NCI-H524 treated with DMSO at 0.1 percent for 48 hours (cell line): Measurements from ENCODE around the gene TACC2.

Source experiments
- DNase-seq: peaks from one replicate; lab custom pipeline; 2025; lab: John Stamatoyannopoulos, UW

The TACC2 gene

GRCh38 chr10:122168598-122169394 lies 179.8 kb downstream of the TACC2 start:
- no peak for DNase-seq

GRCh38 chr10:122170802-122171201 lies 181.8 kb downstream of the TACC2 start:
- DNase-seq, result no peak

GRCh38 chr10:122171302-122172075 lies 182.5 kb downstream of the TACC2 start:
- DNase-seq, result no peak

DNA sequence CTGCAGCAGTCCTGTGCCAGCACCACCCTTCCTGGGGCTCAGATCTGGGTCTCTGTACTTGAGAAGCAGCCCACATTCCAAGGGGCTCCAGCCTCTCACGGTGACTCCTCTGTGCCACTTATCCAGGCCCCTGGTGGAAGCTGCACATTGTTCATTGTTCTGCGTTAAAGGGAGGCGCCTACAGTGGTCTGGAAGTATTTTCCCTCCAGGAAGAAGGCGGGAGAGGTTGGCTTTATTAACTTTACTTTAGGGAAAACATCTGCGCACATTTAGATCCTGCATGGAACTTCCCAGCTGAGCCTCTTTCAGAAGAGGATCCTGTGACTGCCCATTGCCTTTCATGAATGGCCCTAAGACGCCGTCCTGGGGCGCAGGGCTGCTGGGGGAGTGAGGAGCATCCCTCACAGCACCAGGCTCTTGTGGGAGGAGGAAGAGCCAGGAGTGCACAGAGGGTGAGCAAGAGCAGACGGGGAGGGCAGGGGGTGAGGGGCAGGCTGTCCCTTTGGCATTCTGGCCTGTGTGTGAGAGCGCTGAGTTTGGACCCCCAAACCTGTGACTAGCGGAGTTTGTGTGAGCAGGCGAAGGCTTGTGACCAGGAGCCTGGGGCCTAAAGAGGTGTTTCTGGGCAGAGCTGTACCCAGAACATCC lies 183.5 kb downstream of the TACC2 start:
- no peak for DNase-seq

DNA sequence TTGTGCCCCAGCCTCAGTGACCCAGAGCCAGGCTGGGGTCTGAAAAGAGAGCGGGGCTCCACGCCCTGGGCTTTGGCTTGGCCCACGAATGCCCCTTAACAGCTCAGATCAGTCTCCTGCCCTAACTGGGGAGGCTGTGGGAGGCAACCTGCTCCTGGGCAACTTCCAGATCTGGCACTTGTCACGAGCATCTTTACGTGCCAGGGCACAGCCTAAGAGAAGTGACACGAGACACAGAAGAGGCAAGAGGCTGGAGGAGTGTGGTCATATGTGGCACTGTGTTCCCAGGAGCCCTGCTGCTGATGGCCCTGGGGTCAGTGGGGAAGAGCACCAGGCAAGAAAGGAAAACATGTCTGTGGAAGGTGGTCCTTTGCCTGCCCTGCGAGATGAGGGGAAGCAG lies 184.4 kb downstream of the TACC2 start:
- DNase-seq, result no peak

GRCh38 chr10:122173766-122174435 lies 184.9 kb downstream of the TACC2 start:
- no peak for DNase-seq

DNA sequence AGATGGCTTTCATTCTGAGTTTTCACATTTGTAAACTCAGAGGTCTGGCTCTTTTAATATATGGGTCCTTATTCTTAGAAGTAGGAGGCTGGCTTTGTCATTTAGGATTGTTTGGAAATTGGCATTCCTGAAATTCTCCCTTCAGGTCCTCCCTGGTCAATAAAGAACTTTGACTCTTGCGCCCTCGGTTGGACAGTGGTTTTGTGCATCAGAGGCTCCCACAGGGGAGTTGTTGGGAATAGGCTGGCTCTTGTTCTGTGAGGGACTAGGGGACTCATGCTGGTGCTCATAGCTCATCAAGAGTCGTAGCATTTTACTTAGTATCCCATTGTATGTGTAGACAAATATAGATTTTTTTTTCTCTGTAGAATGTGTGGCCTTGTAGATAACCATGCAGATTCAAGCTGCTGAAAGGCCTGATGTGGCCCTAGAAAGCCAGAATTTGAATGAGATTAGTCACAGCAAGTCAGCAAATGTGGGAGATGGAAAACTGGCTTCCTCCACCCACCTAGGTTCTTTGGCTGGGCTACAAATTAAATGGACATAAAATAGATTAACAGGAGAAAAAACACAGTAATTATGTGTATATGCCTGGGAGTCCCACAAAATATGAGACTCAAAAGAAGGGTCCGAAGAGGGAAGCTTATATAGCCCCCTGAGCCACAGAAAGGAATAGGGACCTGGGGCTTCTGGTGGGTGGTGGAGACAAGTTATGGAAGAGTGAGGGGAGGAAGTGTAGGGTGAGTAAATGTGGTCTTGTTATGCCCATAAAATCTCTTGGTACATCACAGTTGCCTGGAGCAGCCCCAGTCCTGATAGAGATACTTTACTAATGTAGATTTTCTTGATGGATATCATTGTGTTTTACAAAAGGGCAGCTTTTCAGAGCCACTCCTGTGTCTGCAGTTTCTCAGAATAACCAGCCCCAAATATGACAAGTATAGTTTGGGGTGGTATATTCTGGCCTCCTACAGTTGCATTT lies 187.6 kb downstream of the TACC2 start:
- DNase-seq, result no peak

DNA sequence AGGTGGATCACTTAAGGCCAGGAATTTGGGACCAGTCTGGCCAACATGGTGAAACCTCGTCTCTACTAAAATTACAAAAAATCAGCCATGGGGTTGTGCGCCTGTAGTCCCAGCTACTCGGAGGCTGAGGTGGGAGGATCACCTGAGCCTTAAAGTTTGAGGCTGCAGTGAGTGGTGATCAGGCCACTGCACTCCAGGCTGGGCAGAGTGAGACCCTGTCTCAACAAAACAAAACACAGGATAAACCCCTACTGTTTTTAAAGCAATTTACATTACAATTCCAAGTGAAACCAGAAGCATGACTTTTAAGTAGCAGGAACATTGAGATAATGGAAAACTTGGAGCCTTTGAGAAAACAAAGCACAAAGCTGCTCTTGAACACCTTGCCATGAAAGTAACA lies 189.7 kb downstream of the TACC2 start:
- DNase-seq, result no peak

GRCh38 chr10:122181041-122181732 lies 192.2 kb downstream of the TACC2 start:
- DNase-seq, result no peak

- no peak for DNase-seq
These were observed 192.9 kb downstream of the TACC2 start for GRCh38 chr10:122181876-122182275.

- no peak for DNase-seq
These were observed 193.3 kb downstream of the TACC2 start for GRCh38 chr10:122182308-122182707.

DNA sequence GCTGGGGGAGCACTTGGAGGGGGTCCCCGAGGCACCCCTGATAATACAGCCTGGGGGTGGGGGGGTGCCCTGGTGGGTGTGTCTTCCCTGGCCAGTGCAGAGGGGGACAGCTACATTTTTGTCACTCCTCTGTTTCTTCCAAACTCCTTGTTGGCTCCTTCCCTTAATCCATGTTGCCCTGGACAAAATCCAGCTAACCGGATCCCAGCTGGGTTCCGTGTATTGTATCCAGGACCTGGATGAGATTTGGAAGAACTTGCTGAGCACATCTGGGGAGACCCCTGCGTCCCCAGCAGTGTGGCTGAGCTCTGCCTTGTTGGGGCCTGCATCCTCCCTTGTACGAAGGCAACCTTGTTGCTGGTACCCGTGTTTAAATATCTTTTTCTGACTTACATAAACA lies 195.3 kb downstream of the TACC2 start:
- no peak for DNase-seq

DNA sequence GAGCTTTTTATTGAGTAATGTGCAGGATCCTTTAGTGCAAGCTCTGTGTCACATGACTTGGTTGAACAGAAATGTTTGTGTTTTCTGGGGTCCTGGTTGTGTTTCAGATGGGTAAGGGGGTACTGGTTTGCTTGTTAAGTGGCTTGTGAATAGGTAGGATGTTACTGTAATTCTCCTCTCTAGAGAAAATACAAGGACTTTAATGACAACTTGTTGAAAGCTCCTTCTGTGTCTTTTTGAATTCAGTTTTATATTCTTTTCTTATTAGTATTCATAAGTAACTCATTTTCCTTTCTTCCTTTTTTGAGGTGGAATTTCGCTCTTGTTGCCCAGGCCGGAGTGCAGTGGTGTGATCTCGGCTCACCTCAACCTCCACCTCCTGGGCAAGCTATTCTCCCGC lies 196.7 kb downstream of the TACC2 start:
- no peak for DNase-seq

DNA sequence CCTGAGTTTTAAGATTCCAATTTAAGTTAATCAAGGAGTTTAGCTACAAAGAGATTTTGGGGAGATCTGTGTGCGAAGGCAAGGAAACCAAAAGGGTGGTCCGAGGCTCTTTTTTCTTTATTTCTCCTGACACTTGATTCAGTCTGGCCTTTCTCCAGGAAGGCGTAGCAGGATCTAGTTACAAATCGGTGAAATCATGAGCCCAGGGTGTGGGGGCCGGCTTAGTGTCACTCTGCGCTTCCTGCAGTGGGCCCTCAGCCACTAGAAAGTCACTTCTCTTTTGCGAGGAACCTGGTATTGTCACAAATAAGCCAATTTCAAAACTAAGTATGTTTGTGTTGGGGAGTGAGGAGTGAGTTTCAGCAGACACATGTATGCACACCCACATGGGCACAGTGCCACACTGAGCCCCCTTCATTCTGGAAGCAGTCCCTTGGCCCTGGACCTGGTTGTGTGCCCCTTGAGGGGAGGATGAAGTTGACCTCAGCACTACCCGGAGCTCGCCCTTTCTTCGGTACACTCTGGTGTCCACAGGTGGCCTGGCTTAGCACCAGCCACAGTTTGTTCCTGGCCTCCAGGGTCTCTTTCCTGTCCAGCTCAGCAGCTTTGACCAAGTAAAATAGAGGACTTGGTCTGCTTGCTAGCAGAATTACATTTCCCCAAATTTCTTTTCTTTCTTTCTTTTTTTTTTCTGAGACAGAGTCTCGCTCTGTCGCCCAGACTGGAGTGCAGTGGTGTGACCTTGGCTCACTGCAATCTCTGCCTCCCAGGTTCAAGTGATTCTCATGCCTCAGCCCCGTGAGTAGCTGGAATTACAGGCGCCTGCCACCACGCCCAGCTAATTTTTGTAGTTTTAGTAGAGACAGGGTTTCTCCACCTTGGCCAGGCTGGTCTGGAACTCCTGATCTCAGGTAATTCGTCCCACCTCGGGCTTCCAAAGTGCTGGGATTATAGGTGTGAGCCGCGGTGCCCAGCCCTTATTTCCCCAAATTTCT lies 198.2 kb downstream of the TACC2 start:
- no peak for DNase-seq

- DNase-seq, result no peak
These were observed 199.7 kb downstream of the TACC2 start for GRCh38 chr10:122188706-122189105.

GRCh38 chr10:122189185-122189584 lies 200.2 kb downstream of the TACC2 start:
- DNase-seq, result no peak

- no peak for DNase-seq
These were observed 201.4 kb downstream of the TACC2 start for GRCh38 chr10:122190176-122190943.

DNA sequence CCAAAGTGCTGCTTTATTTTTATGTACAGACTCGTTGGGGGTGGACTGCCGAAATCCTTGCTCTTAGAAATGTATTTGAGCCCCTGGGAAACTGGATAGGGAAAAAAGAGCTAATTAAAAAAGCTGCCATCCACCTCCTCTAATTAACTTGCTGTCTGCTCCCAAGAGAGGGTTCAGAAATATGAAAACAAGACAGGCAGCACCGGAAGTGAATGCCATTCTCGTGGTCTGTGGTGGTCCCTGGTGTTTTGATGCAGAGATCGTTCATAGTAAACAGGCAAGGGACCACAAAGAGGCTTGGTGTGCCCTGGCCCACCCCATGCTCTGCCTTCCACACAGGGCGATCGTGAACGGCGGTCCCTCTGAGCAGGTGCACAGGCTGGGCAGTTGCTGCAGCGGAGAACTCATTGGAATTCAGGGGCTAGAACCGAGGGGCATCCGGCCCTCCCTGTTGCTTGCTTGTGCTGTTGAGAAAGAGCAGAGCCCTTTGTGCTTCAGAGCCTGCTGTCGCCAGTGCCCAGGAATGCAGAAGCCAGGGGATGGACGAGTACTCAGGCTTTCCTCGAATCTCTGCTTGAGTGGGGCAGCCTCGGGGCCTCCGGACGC lies 203.1 kb downstream of the TACC2 start:
- no peak for DNase-seq
